NCI-H187 (cell line): ENCODE results near the gene OR10H4.
"Not testable (repeated sequence)": the region's sequence is repeated elsewhere in the genome, so short reads cannot be mapped to it uniquely, and the experiment has no call there.

Experiments
- DNase-seq, 2 experiments: peaks; one replicate each; lab custom pipeline; 2025; lab: John Stamatoyannopoulos, UW

Gene OR10H4

GRCh38 chr19:15948223-15949058, at the start of gene OR10H4:
TSS of gene OR10H4 (plus strand) at chr19:15949008. CDS start at chr19:15949008, 0 bp downstream.
- DNase-seq, result no peak

DNA sequence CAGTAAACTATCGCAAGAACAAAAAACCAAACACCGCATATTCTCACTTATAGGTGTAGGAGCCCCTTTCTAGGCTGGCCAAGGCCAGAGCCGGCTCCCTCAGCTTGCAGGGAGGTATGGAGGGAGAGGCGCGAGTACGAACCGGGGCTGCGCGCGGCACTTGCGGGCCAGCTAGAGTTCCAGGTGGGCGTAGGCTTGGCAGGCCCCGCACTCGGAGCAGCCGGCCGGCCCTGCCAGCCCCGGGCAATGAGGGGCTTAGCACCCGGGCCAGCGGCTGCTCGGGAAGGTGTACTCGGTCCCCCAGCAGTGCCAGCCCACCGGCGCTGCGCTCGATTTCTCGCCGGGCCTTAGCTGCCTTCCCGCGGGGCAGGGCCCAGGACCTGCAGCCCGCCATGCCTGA, 49.2 kb upstream of the OR10H4 start:
- DNase-seq, result not testable (repeated sequence)

- DNase-seq, result not testable (repeated sequence)
These were observed 48.8 kb upstream of the OR10H4 start for GRCh38 chr19:15900032-15900431.

DNA sequence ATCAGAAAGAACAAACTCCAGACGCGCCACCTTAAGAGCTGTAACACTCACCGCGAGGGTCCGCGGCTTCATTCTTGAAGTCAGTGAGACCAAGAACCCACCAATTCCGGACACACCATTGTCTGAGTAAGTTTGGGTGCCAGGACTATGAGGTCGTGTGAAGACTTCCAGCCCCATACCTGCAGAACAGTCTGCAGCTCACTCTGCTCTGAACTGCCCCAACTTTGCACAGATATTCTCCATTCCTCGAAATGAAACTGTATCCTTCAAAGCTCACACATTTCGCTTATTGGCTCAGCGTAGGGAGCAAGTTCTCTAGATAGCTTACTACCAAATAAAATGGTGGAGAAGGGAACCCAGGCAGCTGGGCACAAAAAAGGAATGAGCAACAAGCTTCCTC, 48.3 kb upstream of the OR10H4 start:
- no peak for DNase-seq

DNA sequence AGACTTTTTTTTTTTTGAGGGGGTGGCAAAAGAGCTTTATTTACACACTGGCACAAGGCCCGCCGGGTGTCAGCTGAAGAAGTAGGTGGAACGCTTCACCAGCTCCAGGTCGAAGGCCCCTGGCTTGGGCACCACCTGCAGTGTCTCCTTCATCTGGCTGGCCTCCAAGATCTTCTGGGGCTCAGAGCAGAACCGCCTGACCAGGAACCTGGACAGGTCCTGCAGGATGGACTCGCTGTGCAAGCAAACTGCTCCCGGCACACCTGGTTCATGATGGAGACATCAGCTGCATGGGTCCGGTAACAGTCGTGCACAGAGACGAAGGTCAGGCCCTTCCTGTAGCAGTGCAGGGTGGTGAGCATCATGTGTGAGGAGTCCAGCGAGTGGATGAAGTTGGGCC, 46.6 kb upstream of the OR10H4 start:
- no peak for DNase-seq

GRCh38 chr19:15902898-15903297, 45.9 kb upstream of the OR10H4 start:
- DNase-seq, result not testable (repeated sequence)

DNA sequence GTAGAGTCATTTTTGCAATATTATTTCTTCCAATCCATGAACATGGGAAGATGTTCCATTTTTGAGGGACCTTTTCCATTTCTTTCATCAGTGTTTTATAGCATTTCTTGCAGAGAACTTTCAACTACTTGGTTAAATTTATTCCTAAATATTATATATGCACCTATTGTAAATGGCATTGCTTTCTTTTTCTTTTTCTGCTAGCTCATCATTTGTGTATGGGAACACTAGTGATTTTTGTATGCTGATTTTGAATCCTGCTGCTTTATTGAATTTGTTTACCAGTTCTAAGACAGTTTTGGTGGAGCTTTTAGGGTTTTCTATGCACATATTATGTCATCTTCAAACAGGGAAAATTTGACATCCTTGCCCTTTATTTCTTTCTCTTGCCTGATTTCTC, 43.8 kb upstream of the OR10H4 start:
- DNase-seq, result no peak

GRCh38 chr19:15911599-15912235, 37.1 kb upstream of the OR10H4 start:
- DNase-seq, result no peak

DNA sequence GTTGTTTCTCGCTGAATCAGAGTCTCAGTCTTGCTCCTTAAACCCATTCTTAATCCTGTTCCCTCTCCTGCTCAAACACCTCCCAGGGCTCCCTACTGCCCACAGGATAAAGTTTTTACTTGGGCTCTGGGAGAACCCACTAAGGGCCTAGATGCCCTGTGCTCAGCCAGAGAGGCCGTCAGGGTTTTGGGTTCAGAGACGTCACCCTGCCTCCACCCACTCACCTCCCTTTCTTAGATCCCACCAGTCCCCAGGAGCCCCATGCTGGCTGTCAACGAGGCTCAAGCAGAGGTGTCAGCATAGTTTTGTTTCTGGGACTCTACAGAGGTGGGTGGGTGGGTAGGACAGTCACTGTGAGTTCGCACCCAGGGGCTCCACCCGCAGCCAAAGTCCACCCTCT, 35.4 kb upstream of the OR10H4 start:
- no peak for DNase-seq

- DNase-seq, result no peak
These were observed 35.0 kb upstream of the OR10H4 start for GRCh38 chr19:15913830-15914229.

DNA sequence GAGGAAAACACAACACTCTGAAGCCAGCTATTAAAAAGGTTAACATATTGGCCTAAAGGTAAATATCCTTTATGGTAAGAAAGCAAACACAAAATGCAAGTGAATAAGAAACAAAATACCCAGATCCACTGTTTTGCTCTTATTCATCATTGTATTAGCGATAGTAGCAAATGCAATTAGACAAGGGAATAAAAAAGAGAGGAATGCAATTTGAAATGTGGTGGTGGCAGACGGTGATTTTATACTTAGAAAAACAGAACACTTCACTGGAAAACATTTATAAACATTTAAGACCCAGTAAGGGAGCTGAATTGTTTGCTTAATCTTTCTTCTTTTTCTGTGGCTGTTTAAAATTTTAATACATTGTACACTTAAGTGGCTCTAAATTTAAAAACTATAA, 33.7 kb upstream of the OR10H4 start:
- no peak for DNase-seq

- DNase-seq, result no peak
These were observed 29.6 kb upstream of the OR10H4 start for GRCh38 chr19:15919243-15919642.

- DNase-seq, result no peak
These were observed 26.8 kb upstream of the OR10H4 start for GRCh38 chr19:15922021-15922420.

- DNase-seq, result no peak
These were observed 25.1 kb upstream of the OR10H4 start for GRCh38 chr19:15923702-15924101.

GRCh38 chr19:15926484-15926883, 22.3 kb upstream of the OR10H4 start:
- no peak for DNase-seq

- no peak for DNase-seq
These were observed 20.5 kb upstream of the OR10H4 start for GRCh38 chr19:15928321-15928720.

DNA sequence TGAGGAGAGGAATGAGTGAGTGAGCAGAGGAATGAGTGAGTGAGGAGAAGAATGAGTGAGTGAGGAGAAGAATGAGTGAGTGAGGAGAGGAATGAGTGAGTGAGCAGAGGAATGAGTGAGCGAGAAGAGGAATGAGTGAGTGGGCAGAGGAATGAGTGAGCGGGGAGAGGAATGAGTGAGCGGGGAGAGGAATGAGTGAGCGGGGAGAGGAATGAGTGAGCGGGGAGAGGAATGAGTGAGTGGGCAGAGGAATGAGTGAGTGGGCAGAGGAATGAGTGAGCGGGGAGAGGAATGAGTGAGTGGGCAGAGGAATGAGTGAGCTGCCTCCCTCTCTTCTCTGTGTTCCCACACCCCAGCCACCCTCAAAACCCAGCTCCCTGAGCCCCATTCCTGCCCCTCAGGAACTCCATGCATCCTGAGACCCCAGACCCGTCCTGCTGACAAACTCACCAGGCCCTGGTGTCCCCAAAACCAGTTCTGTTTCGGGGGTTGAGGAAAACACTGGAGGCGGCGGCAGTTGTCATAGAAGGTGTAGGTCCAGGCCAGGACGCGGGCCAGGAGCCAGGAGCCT, 15.0 kb upstream of the OR10H4 start:
- not testable (repeated sequence) for DNase-seq

GRCh38 chr19:15934332-15935078, 14.3 kb upstream of the OR10H4 start, which contains the start of gene CYP4F11:
TSS of gene CYP4F11 (minus strand) at chr19:15934529. CDS start at chr19:15934408, 121 bp downstream.
- DNase-seq, result no peak

- DNase-seq, result no peak
These were observed 13.6 kb upstream of the OR10H4 start for GRCh38 chr19:15935167-15935702.

DNA sequence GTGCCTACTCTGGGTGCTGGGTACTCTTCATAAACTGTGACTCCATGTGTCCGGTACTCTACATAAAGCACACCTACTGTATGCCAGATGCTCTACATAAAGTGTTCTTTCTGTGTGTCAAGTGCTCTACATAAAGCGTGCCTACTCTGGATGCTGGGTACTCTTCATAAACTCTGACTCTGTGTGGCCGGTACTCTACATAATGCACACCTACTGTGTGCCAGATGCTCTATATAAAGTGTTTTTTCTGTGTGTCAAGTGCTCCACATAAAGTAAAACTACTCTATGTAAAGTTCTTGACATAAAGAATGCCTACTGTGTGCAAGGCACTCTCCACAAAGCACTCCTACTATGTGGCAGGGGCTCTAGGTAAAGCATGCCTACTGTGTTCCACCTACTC, 12.6 kb upstream of the OR10H4 start:
- no peak for DNase-seq

DNA sequence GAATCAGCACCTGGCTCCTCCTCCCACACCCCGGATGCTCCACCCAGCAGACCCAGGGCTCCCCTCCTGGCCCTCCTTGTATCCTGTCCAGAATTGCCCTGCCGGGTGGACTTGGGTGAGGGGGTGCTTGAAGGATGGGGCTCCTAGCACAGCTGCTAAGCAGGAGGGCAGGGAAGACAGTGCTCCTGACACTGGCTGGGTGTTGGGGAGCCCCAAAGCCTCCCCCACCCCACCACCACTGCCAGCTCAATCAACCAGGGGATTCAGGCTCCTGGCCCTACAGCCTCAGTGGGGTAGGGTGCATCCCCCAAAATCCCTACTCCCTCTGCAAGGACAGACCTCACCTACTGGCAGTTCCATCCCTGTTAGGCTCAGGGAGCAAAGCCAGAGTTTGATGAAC, 11.9 kb upstream of the OR10H4 start:
- DNase-seq, result no peak

- no peak for DNase-seq
These were observed 11.0 kb upstream of the OR10H4 start for GRCh38 chr19:15937771-15938170.
